Nephron (organoid): Measurements from ENCODE around the gene ADAMTS6.
A peak's percentile ranks its signal among the peaks of the same experiment; 100 is the strongest.

Source experiments
- H3K27ac Mint-ChIP-seq, 3 experiments: 2 replicates each; pipeline ENCODE4 v1.8.0; 2020; ENCODE audit warnings: mixed read lengths in 3 of 3, mild to moderate bottlenecking in 2 of 3, moderate library complexity in 1 of 3
- H3K27me3 Mint-ChIP-seq: 2 replicates; pipeline ENCODE4 v1.8.0; 2021; ENCODE audit warnings: low read depth, mild to moderate bottlenecking, moderate library complexity, mixed read lengths
- H3K36me3 Mint-ChIP-seq: 2 replicates; pipeline ENCODE4 v1.8.0; 2020; ENCODE audit warnings: low read depth, mixed read lengths
- H3K4me1 Mint-ChIP-seq: 2 replicates; pipeline ENCODE4 v1.8.0; 2020; ENCODE audit warnings: mixed read lengths
- H3K4me3 Mint-ChIP-seq, 3 experiments: 2 replicates each; pipeline ENCODE4 v1.8.0; 2020; ENCODE audit warnings: mild to moderate bottlenecking in 3 of 3, mixed read lengths in 3 of 3, moderate library complexity in 2 of 3
- H3K9me3 Mint-ChIP-seq: 2 replicates; pipeline ENCODE4 v1.8.0; 2020; ENCODE audit warnings: mixed read lengths
- TF ChIP-seq, protein P1 (sequence below), 3 experiments: fragments of 200-600 bp; sonication (generic); IDR thresholded peaks; one replicate each; pipeline ENCODE4 v1.5.0; 2021; ENCODE audit warnings: antibody characterized with exemption in 3 of 3; ENCODE audit not compliant: unreplicated experiment in 3 of 3

Gene ADAMTS6

DNA sequence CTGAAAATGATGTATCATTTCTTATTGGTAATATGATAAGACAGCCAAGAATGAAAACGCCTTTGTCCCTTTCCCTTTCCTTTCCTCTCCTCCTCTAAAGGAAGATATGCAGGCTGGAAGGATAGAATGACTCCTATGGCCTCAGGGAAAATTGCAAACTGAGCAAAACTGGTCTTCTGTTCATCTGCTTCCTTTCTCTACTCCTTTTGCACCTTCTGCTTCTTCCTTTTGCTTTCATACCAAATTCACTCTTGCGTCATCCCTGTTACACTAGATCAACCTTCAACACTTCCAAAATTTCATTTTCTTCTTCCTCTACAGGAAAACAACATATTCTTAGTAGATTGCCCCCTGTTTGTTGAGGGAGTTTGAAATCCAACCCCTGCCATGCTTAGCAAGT, 234.1 kb downstream of the ADAMTS6 start:
- peaks cover 21% of the 10 kb centered on the region for H3K4me1 Mint-ChIP-seq
- no peak overlapping the region for H3K4me3 Mint-ChIP-seq
- TF ChIP-seq, protein P1, sequence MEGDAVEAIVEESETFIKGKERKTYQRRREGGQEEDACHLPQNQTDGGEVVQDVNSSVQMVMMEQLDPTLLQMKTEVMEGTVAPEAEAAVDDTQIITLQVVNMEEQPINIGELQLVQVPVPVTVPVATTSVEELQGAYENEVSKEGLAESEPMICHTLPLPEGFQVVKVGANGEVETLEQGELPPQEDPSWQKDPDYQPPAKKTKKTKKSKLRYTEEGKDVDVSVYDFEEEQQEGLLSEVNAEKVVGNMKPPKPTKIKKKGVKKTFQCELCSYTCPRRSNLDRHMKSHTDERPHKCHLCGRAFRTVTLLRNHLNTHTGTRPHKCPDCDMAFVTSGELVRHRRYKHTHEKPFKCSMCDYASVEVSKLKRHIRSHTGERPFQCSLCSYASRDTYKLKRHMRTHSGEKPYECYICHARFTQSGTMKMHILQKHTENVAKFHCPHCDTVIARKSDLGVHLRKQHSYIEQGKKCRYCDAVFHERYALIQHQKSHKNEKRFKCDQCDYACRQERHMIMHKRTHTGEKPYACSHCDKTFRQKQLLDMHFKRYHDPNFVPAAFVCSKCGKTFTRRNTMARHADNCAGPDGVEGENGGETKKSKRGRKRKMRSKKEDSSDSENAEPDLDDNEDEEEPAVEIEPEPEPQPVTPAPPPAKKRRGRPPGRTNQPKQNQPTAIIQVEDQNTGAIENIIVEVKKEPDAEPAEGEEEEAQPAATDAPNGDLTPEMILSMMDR (IDR thresholded peaks at IDR 0.05; ENCODE audit: unreplicated experiment in 3 of 3), result no peak
- peak overlapping the region; percentile 7 to 43 (median 22) for H3K27ac Mint-ChIP-seq
- no peaks in the 10 kb centered on the region for H3K9me3 Mint-ChIP-seq
- H3K36me3 Mint-ChIP-seq, result no peaks in the 10 kb centered on the region
- no peaks in the 10 kb centered on the region for H3K27me3 Mint-ChIP-seq

DNA sequence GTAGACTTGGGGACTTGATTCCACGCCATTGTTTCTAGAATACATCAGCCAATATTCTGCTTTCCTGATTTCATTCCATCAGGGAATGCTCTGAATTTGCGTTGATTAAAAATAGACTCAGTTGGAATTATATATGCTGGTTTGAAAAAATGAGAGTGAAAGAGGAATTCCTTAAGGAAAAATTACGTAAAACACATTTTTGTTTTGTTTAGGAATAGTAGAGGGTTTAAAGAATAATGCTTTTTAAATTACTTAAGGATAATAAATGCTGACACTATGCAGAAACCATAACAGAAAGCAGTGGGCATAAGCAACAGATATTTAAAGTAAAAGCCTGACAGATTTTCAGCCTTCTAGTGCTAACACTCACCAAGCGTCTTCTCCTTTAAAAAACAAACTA, 235.0 kb downstream of the ADAMTS6 start:
- H3K4me3 Mint-ChIP-seq, result no peak overlapping the region
- H3K27me3 Mint-ChIP-seq, result no peaks in the 10 kb centered on the region
- H3K36me3 Mint-ChIP-seq, result no peaks in the 10 kb centered on the region
- H3K9me3 Mint-ChIP-seq, result no peaks in the 10 kb centered on the region
- H3K4me1 Mint-ChIP-seq, result peaks cover 21% of the 10 kb centered on the region
- H3K27ac Mint-ChIP-seq, result peak overlapping the region; percentile 7 to 73 (median 50)
- TF ChIP-seq, protein P1 (IDR thresholded peaks at IDR 0.05; ENCODE audit: unreplicated experiment in 3 of 3), result no peak

DNA sequence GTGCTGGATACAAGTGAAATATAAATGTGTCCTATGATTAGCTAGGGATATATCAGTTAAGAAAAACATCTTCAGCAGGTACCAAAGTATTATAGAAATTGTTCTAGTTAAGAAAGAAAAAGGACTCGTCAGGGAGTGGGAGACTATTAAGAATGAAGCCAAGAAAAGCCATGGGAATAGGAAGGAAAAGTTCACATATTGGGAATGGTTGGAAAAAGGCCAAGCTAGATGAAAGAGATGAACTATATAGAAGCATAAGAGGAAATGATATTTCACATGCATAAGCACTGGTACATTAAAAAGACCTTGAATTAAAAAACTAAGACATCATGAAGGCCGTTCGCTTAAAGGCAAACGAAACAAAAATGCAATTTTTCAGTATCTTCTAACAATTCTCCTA, 237.7 kb downstream of the ADAMTS6 start:
- Mint-ChIP-seq H3K27ac (peak overlapping the region; percentile 29 to 74 (median 35)), H3K27me3 (no peaks in the 10 kb centered on the region), H3K9me3 (no peaks in the 10 kb centered on the region), H3K4me1 (peaks cover 15% of the 10 kb centered on the region), H3K36me3 (no peaks in the 10 kb centered on the region), H3K4me3 (peak overlapping the region in 1 of 3 experiments; percentile 0)
- TF ChIP-seq, protein P1 (IDR thresholded peaks at IDR 0.05; ENCODE audit: unreplicated experiment in 3 of 3), result no peak

DNA sequence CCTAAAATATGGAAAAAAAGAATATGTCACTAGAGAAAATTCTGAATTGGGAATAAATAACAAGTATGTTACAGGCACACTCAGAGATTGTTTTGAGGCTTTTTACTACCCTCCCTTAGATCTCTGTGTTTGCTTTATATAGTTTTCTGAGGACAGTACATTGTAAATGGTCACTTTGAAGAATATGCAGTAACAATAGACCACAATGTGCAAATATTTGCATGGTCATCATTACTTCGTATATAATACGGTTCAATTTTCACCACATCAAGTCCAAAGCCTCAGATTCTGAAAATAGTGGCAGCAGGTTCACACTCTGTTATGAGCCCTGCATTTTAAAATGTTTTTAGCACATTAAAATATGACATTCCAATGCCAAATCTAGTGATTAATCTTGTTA, 238.6 kb downstream of the ADAMTS6 start:
- Mint-ChIP-seq H3K36me3 (peaks cover under 1% of the 10 kb centered on the region), H3K4me1 (peaks cover 15% of the 10 kb centered on the region), H3K9me3 (no peaks in the 10 kb centered on the region), H3K27ac (peak overlapping the region in 1 of 3 experiments; percentile 35), H3K27me3 (no peaks in the 10 kb centered on the region), H3K4me3 (no peak overlapping the region)
- TF ChIP-seq, protein P1 (IDR thresholded peaks at IDR 0.05; ENCODE audit: unreplicated experiment in 3 of 3), result no peak

DNA sequence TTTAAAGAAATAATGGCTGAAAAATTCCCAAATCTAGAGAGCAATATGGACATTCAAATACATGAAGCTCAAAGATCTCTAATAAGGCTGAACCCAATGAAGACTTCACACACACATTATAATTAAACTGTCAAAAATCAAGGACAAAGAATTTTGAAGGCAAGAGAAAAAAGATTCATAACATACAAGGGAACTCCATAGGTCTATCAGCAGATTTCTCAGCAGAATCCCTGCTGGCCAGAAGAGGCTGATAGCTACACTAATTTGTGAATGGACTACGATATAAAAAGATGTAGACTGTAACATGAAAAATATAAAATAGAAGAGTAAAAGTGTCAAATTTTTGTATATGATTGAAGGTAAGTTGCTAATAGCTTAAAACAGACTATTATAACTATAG, 251.9 kb downstream of the ADAMTS6 start:
- Mint-ChIP-seq H3K4me1 (no peaks in the 10 kb centered on the region), H3K36me3 (peaks cover 40% of the 10 kb centered on the region), H3K9me3 (peaks cover 44% of the 10 kb centered on the region), H3K4me3 (no peak overlapping the region), H3K27me3 (no peaks in the 10 kb centered on the region), H3K27ac (no peak overlapping the region)
- TF ChIP-seq, protein P1 (IDR thresholded peaks at IDR 0.05; ENCODE audit: unreplicated experiment in 3 of 3), result no peak

DNA sequence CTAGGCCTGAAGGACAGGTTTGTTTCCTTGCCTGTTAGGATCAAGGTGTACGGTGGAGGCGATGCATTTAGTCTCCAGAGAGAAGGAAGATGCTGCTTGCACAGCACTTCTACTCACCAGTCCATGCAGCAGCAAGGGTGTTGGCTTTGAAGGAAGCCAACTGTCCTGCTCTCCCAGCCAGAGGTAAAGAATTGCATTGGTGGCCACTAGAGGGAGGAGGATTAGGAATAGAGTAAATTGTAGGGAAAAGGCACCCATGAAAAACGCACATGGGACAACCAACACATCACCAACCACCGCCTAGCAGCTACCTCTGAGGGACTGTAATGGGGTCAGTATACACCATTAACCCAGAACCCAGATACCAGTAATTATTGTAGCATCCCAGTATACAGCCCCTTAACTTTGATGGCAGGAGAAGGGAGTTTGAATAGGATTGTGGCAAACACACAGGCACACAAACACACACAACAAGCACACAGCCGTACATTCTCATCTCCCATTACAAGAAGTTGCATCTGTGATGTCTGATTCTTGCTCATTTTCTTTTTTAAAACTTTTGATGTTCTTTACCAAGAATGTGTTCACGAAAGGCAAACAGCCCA, 267.7 kb downstream of the ADAMTS6 start:
- Mint-ChIP-seq H3K27ac (no peak overlapping the region), H3K36me3 (peaks cover 13% of the 10 kb centered on the region), H3K4me1 (no peaks in the 10 kb centered on the region), H3K4me3 (no peak overlapping the region), H3K27me3 (no peaks in the 10 kb centered on the region), H3K9me3 (peaks cover 3% of the 10 kb centered on the region)
- TF ChIP-seq, protein P1 (IDR thresholded peaks at IDR 0.05; ENCODE audit: unreplicated experiment in 3 of 3), result peak; percentile 19 to 43 (median 28)
